Vagina (tissue), 2 donors: Measurements from ENCODE around the gene UTP11.

Experiments
- POLR2A ChIP-seq, 2 donors: fragments of 450-650 bp; IDR thresholded peaks; one replicate each; pipeline ENCODE4 v1.6.1; 2017; ENCODE audit warnings: antibody characterized with exemption in 2 of 2, mild to moderate bottlenecking in 2 of 2, moderate library complexity in 2 of 2
- POLR2AphosphoS5 ChIP-seq, 2 donors: sonication (generic); formaldehyde crosslinking; IDR thresholded peaks; one replicate each; pipeline ENCODE4 v1.9.0; 2017; ENCODE audit warnings: antibody characterized with exemption in 2 of 2, mild to moderate bottlenecking in 2 of 2, low read depth in 1 of 2; ENCODE audit not compliant: insufficient read depth in 1 of 2
- TF ChIP-seq, protein P1 (sequence below), 3 experiments: fragments of 450-650 bp in 2 of 3; fragments of 200-600 bp in 1 of 3; sonication (generic) in 1 of 3; IDR thresholded peaks; one replicate each; pipeline ENCODE4 v1.5.1; 2017 to 2019; ENCODE audit warnings: antibody characterized with exemption in 3 of 3, mild to moderate bottlenecking in 2 of 3, moderate library complexity in 2 of 3

DNA sequence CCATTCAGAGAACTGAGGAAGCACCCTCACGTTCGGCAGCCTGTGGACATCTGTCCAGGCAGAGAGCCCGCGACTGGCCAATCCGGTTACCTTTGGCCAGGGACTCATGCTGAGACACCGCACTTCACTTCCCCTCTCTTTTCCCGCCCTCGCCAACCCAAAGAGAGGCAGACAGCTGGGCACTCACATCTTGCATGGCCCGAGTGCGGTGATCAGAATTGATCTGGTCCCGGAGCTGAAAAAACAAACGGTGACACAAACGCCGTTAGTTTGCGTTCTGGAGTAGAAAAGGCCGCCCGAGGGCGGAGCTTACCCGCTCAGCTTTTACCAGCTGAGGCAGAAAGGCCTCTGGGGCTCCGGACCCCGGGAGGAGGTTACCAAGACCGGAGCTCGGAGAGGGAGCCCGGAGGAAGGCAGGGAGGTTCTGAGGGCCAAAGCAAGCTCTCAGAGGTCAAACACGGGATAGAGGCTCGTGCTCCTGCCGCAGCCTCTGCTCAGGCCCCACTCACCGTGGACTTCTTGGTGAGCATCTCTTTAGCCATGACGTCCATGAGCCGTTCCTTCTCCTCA lies 23.1 kb upstream of the UTP11 start:
- TF ChIP-seq POLR2A (IDR thresholded peaks at IDR 0.05) (no peak), POLR2AphosphoS5 (IDR thresholded peaks at IDR 0.05; ENCODE audit: insufficient read depth in 1 of 2, low read depth in 1 of 2) (no peak)
- TF ChIP-seq, protein P1, sequence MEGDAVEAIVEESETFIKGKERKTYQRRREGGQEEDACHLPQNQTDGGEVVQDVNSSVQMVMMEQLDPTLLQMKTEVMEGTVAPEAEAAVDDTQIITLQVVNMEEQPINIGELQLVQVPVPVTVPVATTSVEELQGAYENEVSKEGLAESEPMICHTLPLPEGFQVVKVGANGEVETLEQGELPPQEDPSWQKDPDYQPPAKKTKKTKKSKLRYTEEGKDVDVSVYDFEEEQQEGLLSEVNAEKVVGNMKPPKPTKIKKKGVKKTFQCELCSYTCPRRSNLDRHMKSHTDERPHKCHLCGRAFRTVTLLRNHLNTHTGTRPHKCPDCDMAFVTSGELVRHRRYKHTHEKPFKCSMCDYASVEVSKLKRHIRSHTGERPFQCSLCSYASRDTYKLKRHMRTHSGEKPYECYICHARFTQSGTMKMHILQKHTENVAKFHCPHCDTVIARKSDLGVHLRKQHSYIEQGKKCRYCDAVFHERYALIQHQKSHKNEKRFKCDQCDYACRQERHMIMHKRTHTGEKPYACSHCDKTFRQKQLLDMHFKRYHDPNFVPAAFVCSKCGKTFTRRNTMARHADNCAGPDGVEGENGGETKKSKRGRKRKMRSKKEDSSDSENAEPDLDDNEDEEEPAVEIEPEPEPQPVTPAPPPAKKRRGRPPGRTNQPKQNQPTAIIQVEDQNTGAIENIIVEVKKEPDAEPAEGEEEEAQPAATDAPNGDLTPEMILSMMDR (IDR thresholded peaks at IDR 0.05): no peak
